ENCODE measurements around the gene MPDZ.

The MPDZ gene

DNA sequence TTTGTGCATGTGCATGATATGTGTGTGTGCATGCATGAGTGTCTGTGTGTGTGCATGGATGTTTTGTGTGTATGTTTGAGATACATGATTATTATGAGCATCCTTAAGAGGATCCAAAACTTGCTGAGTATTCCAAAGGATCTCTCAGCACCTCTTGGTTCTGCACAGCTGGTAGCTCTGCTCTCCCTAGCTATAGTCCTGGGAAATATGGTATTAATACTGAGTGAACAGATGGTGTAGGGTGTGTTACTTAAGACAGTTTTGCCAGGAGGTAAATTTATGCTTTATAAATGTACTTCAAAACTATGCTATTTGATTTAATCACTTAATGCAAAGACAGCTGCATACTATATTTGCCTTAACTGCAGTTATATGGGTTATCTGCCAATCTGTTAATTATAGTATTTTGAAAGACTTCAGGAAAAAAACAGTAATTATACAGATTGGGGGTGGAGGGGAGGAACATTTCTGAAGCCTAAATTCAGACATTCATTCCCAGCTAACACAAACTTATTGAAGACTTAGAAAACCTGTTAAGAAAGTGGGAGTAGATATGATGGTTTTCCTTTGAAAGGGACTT lies 215.5 kb downstream of the MPDZ start:
- Histone ChIP-seq H3K4me1 (ENCODE audit: control insufficient read depth, insufficient read depth, low read length) (no peaks in the 10 kb centered on the region), H3K4me3 (ENCODE audit: low read depth, low read length) (no peak overlapping the region), H3K27ac (ENCODE audit: extremely low read depth, low read depth, low read length) (no peak overlapping the region), H3K9me3 (ENCODE audit: control insufficient read depth, insufficient read depth, low read depth, low read length) (no peaks in the 10 kb centered on the region), H3K36me3 (ENCODE audit: control insufficient read depth in 2 of 2, insufficient read depth in 1 of 2, low read length in 2 of 2) (no peaks in the 10 kb centered on the region)
- CTCF ChIA-PET = interaction anchor here (0.9 to 1.3 kb wide), 2 partner anchors 24 to 30 kb away, joined by 3 to 5 read pairs; no protein-coding TSS in a partner anchor
- TF ChIP-seq ZEB2 (tag by site-specific recombination; IDR thresholded peaks at IDR 0.05) = no peak
- TF ChIP-seq SALL2 (tag by site-specific recombination; IDR thresholded peaks at IDR 0.05; ENCODE audit: borderline replicate concordance) = no peak
- no peak for TF ChIP-seq OSR2 (tag by site-specific recombination; IDR thresholded peaks at IDR 0.05)
- TF ChIP-seq SCRT1 (tag by site-specific recombination; IDR thresholded peaks at IDR 0.05; ENCODE audit: borderline replicate concordance) = no peak
- no peak for TF ChIP-seq HOXC10 (CRISPR knock-in tag; IDR thresholded peaks at IDR 0.05)
- no peak for TF ChIP-seq ZNF658 (tag by site-specific recombination; IDR thresholded peaks at IDR 0.05)
- TF ChIP-seq, protein P1, sequence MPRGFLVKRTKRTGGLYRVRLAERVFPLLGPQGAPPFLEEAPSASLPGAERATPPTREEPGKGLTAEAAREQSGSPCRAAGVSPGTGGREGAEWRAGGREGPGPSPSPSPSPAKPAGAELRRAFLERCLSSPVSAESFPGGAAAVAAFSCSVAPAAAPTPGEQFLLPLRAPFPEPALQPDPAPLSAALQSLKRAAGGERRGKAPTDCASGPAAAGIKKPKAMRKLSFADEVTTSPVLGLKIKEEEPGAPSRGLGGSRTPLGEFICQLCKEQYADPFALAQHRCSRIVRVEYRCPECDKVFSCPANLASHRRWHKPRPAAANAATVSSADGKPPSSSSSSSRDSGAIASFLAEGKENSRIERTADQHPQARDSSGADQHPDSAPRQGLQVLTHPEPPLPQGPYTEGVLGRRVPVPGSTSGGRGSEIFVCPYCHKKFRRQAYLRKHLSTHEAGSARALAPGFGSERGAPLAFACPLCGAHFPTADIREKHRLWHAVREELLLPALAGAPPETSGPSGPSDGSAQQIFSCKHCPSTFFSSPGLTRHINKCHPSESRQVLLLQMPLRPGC (tag by site-specific recombination; IDR thresholded peaks at IDR 0.05) = no peak
- TF ChIP-seq ZFP69B (tag by site-specific recombination; IDR thresholded peaks at IDR 0.05) = no peak
- TF ChIP-seq ZNF114 (tag by site-specific recombination; IDR thresholded peaks at IDR 0.05) = no peak
- TF ChIP-seq ZNF624 (tag by site-specific recombination; IDR thresholded peaks at IDR 0.05) = no peak
- TF ChIP-seq ZSCAN23 (tag by site-specific recombination; IDR thresholded peaks at IDR 0.05) = no peak
- no peak for TF ChIP-seq ZNF514 (tag by site-specific recombination; IDR thresholded peaks at IDR 0.05)
- TF ChIP-seq ZNF211 (tag by site-specific recombination; IDR thresholded peaks at IDR 0.05; ENCODE audit: low read depth) = no peak
- POLR2A ChIA-PET = no interaction called here

DNA sequence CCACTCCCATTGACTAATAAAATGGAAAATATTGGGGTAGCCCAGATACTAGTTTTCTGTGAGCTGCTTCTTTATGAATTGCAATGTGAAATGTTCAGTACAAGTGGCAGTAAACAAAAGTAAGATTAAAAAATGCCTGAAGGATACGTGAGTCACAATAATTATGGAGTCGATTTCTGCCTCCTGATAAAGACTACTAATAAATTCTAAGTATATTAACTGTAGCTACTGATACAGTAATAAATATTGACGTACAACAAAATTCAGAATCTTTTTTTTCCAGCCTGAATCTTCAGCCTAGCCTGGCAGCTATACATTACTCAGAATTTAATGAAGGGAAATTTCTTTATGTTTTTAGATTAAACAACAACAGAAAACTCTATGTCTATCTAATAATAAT lies 218.1 kb downstream of the MPDZ start:
- ChIA-PET POLR2A (interaction anchor here (0.6 kb wide), 1 partner anchor 544 kb away, joined by 3 read pairs; no protein-coding TSS in a partner anchor), CTCF (interaction anchor here (0.5 to 1.1 kb wide), 4 partner anchors 16 to 252 kb away, joined by 3 to 4 read pairs (median 3); no protein-coding TSS in a partner anchor)
- Histone ChIP-seq H3K36me3 (ENCODE audit: control insufficient read depth in 2 of 2, insufficient read depth in 1 of 2, low read length in 2 of 2) (no peaks in the 10 kb centered on the region), H3K27ac (ENCODE audit: extremely low read depth, low read depth, low read length) (no peak overlapping the region), H3K9me3 (ENCODE audit: control insufficient read depth, insufficient read depth, low read depth, low read length) (no peaks in the 10 kb centered on the region), H3K4me3 (ENCODE audit: low read depth, low read length) (no peak overlapping the region), H3K4me1 (ENCODE audit: control insufficient read depth, insufficient read depth, low read length) (no peaks in the 10 kb centered on the region)
- TF ChIP-seq ZNF600 (tag by site-specific recombination; IDR thresholded peaks at IDR 0.05) = no peak
- no peak for TF ChIP-seq FEZF1 (tag by site-specific recombination; IDR thresholded peaks at IDR 0.05)
- TF ChIP-seq ZNF140 (tag by site-specific recombination; IDR thresholded peaks at IDR 0.05) = no peak
- TF ChIP-seq ZNF548 (tag by site-specific recombination; IDR thresholded peaks at IDR 0.05) = no peak
